ENCODE results near the gene ZMPSTE24.

The ZMPSTE24 gene

GRCh38 chr1:40265298-40265697, 7.3 kb downstream of the ZMPSTE24 start:
- no peak for DNase-seq

GRCh38 chr1:40265919-40266318, 7.9 kb downstream of the ZMPSTE24 start:
- no peak for DNase-seq

- no peak for DNase-seq
Measured at GRCh38 chr1:40266786-40267535, 8.9 kb downstream of the ZMPSTE24 start.

GRCh38 chr1:40267767-40268187, 9.7 kb downstream of the ZMPSTE24 start:
- DNase-seq: no peak

- no peak for DNase-seq
Measured at GRCh38 chr1:40268211-40268610, 10.2 kb downstream of the ZMPSTE24 start.

GRCh38 chr1:40270152-40270834, 12.3 kb downstream of the ZMPSTE24 start:
- no peak for DNase-seq

GRCh38 chr1:40272653-40273213, 14.7 kb downstream of the ZMPSTE24 start:
- no peak for DNase-seq

- no peak for DNase-seq
Measured at GRCh38 chr1:40273547-40274166, 15.6 kb downstream of the ZMPSTE24 start.

DNA sequence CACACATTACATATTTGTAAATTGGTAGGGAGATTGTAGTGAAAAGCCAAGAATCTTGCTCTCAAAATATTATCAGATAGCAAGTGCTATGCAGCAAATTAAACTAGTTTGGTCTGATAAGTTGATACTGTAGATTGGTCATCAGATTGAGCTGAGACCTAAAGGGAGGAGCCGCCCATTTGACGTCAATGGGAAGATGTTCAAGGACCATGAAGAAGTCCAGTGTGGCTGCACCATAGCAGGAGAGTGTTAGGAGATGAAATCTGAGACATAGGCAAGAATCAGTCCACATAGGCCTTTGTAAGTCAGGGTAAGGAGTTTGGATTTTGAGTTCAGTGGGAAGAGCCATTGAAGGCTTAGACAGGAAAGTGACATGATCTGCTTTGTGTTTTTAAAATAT, 16.3 kb downstream of the ZMPSTE24 start:
- no peak for DNase-seq

- DNase-seq: no peak
Measured at GRCh38 chr1:40276122-40276521, 18.1 kb downstream of the ZMPSTE24 start.

DNA sequence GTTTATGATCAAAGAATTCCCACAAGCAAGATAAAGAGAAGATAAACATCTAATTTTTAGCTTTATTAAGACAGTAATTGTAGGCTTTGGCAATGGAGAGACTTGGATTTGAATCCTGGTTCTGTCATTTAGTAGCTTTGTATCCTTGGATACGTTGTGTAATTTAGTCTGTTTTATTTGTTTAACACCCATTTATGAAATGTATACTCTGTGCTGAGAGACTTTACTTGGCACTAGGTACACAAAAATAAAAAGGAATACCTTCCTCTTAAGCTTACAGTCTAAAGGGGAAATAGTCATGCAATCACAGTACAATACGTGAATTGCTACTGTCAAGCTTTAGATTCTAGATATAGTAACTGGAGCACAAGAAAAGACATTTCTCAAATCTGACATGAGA, 23.8 kb downstream of the ZMPSTE24 start:
- DNase-seq: no peak

DNA sequence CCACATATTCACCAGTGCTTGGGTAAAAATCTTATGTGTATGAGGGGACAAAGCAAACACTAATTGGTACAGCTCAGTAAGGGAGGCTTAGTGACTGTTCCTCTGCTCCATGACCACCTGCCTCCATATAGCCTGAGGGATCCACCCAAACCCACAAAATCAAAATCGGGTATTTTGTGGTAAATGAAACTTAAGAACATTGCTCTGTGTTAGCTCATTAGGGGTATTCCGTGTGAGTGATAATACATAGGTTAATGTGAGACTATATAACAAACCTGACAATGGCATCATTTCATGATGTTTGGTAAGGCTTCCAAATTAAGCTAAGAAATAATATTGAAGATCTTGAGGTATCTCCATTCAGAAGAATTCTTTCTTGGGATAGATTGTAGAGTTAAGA, 33.3 kb downstream of the ZMPSTE24 start:
- no peak for DNase-seq

- DNase-seq: no peak
Measured at GRCh38 chr1:40299366-40300248, 41.6 kb downstream of the ZMPSTE24 start.

DNA sequence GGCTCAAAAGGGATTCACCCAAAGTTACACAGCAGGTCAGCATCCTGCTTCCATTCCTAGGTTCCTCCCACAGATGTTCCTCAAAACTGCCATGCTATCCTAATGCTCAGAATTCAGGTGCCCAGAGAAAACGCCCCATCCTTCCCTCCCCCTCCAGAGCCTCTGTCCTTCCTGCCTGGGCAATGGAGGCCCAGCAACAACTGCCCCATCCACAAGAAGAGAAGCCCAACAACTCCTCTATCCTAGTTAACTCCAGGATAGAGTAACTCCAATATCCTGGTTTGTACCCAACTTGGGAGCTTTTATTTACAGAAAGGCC, 42.2 kb downstream of the ZMPSTE24 start:
- DNase-seq: no peak

DNA sequence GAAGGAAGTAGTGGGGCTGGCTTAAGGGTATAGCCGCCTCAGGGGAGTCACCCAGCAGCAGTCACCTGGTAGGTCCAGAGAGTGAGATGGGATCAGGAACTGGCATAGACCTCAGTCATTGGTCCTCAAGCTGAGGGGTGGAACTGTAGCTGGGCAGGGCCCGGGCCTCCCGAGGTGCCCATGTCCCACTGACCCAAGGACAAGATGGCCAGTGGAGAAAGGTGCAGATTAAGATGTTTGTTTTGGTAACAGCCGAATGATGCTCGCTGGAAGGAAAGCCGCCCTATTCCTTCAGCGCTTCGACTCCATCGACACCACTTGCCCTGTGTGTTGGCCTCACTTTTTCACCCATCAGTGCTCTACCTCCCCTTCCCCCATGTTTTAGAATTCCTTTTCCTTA, 42.6 kb downstream of the ZMPSTE24 start:
- no peak for DNase-seq

GRCh38 chr1:40301066-40301465, 43.0 kb downstream of the ZMPSTE24 start:
- DNase-seq: no peak

DNA sequence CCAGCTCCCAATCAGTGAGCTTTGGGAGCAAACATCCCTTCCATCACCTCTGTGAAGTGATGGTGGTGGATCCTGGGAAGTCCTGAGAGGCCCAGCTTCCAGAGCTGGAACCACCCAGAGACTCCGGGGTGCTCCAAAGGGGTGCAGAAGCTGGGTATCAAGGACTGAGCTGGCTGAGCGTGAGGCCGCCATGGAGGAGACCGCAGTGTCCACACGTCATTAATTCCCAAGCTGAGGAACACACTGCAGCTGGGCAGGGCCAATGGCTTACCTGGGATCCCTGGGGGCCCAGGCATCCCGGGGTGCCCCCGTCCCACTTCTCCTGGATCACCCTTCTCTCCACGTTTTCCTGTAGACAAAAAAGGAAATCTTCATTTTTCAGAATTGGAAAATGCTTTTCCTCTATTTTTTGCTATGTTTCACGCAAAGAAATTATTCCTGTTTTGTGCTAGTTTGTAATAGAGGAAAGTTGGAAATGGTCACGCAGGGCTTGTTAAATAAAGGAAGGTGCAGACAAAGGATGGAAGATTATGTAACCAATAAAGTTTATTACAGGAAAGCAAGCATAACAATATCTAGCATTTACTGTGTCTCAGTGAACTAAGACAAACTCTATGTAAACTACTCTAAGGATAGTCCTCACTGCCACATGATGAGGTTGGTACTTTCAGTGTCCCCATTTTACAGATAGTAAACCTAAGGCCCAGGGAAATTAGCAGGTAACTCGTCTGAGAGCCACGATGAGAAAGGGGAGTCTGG, 43.7 kb downstream of the ZMPSTE24 start:
- DNase-seq: no peak

- DNase-seq: no peak
Measured at GRCh38 chr1:40302475-40302874, 44.4 kb downstream of the ZMPSTE24 start.

GRCh38 chr1:40303051-40303771, 45.2 kb downstream of the ZMPSTE24 start:
- no peak for DNase-seq

GRCh38 chr1:40303790-40304189, 45.8 kb downstream of the ZMPSTE24 start:
- DNase-seq: no peak

- no peak for DNase-seq
Measured at GRCh38 chr1:40305451-40305850, 47.4 kb downstream of the ZMPSTE24 start.
